IMR-90 (cell line): ENCODE measurements around the gene STYXL1. TPM values are rescaled to one million over a fixed set of nuclear protein-coding genes. Genes with fewer than 3 reads are reported as not detected.
A peak's percentile ranks its signal among the peaks of the same experiment; 100 is the strongest.

Source experiments
- ATAC-seq: fragments of 200-7000 bp; cut with Tn5 transposase; 2 replicates; pipeline ENCODE4 v1.9.1; 2020; ENCODE audit warnings: low read depth, mild to moderate bottlenecking, moderate library complexity
- BruUV-seq: library from RNA; stranded (reverse); fragments of 400-500 nt; replicated peaks from 2 replicates; lab custom pipeline; 2021; lab: Mats Ljungman, UMichigan
- CTCF ChIA-PET: fragments of 300-600 bp; formaldehyde crosslinking; extraction: SDS; loops from one replicate; lab custom pipeline; 2021; ENCODE audit warnings: antibody characterized with exemption; lab: Yijun Ruan, JAX
- POLR2A ChIA-PET: fragments of 300-600 bp; sonication (Branson Sonifier 250); formaldehyde crosslinking; loops from one replicate; lab custom pipeline; 2022; ENCODE audit warnings: antibody characterized with exemption; ENCODE audit not compliant: unreplicated experiment; lab: Charles Lee
- DNase-seq: peaks from one replicate; pipeline ENCODE4 v3.0.0; 2013
- H2AFZ ChIP-seq: replicated peaks from 2 replicates; pipeline ENCODE3; 2013; ENCODE audit warnings: low read length, mild to moderate bottlenecking; ENCODE audit not compliant: poor library complexity
- H2AK5ac ChIP-seq: 2 replicates; pipeline ENCODE4 v1.6.1; 2013; ENCODE audit warnings: low read depth, low read length, inconsistent platforms
- H2AK9ac ChIP-seq: replicated peaks from 2 replicates; pipeline ENCODE3; 2013; ENCODE audit warnings: mild to moderate bottlenecking, low read depth, low read length, moderate library complexity; ENCODE audit not compliant: poor library complexity
- H2BK120ac ChIP-seq: 2 replicates; pipeline ENCODE4 v1.6.1; 2013; ENCODE audit warnings: low read depth, low read length, inconsistent platforms
- H2BK15ac ChIP-seq: 3 replicates; pipeline ENCODE4 v1.6.1; 2013; ENCODE audit warnings: low read depth, low read length, inconsistent platforms
- H2BK20ac ChIP-seq: 2 replicates; pipeline ENCODE4 v1.6.1; 2013; ENCODE audit warnings: low read depth, mild to moderate bottlenecking, inconsistent platforms, low read length, moderate library complexity
- H2BK5ac ChIP-seq: 2 replicates; pipeline ENCODE4 v1.6.1; 2013; ENCODE audit warnings: mild to moderate bottlenecking, low read depth, low read length, inconsistent platforms; ENCODE audit not compliant: poor library complexity, severe bottlenecking
- H3K14ac ChIP-seq: replicated peaks from 2 replicates; pipeline ENCODE4 v1.6.1; 2013; ENCODE audit warnings: low read depth, low read length, inconsistent platforms
- H3K18ac ChIP-seq: 2 replicates; pipeline ENCODE4 v1.6.1; 2013; ENCODE audit warnings: low read depth, low read length, control low read depth
- H3K23ac ChIP-seq: 2 replicates; pipeline ENCODE4 v1.6.1; 2013; ENCODE audit warnings: low read depth, low read length, inconsistent platforms
- H3K27ac ChIP-seq: 2 replicates; pipeline ENCODE4 v1.5.1; 2013; ENCODE audit warnings: mild to moderate bottlenecking, control low read depth, low read length; ENCODE audit not compliant: insufficient read depth
- H3K27me3 ChIP-seq: 2 replicates; pipeline ENCODE4 v1.6.1; 2013; ENCODE audit warnings: low read length; ENCODE audit not compliant: control insufficient read depth, insufficient read depth
- H3K36me3 ChIP-seq: 2 replicates; pipeline ENCODE4 v1.6.1; 2013; ENCODE audit warnings: low read length, mixed read lengths; ENCODE audit not compliant: control insufficient read depth, insufficient read depth
- H3K4ac ChIP-seq: 2 replicates; pipeline ENCODE4 v1.6.1; 2013; ENCODE audit warnings: low read depth, low read length, inconsistent platforms
- H3K4me1 ChIP-seq: 2 replicates; pipeline ENCODE4 v1.6.1; 2013; ENCODE audit warnings: low read length, mixed read lengths; ENCODE audit not compliant: control insufficient read depth, insufficient read depth
- H3K4me2 ChIP-seq: 2 replicates; pipeline ENCODE4 v1.6.1; 2013; ENCODE audit warnings: low read depth, mild to moderate bottlenecking, control low read depth, low read length, moderate library complexity
- H3K4me3 ChIP-seq: 2 replicates; pipeline ENCODE4 v1.5.1; 2013; ENCODE audit warnings: low read depth, mild to moderate bottlenecking, control low read depth, low read length, moderate library complexity; ENCODE audit not compliant: insufficient read depth
- H3K56ac ChIP-seq: 2 replicates; pipeline ENCODE4 v1.6.1; 2013; ENCODE audit warnings: low read length, inconsistent platforms; ENCODE audit not compliant: insufficient read depth; ENCODE audit errors: extremely low read depth
- H3K79me1 ChIP-seq, 2 experiments: 2 replicates each; pipeline ENCODE4 v1.6.1; 2013; ENCODE audit warnings: low read length in 2 of 2, inconsistent platforms in 1 of 2, low read depth in 1 of 2
- H3K9ac ChIP-seq: 2 replicates; pipeline ENCODE4 v1.6.1; 2013; ENCODE audit warnings: low read depth, low read length, control low read depth
- H3K9me1 ChIP-seq: 2 replicates; pipeline ENCODE4 v1.6.1; 2013; ENCODE audit warnings: low read length, inconsistent platforms; ENCODE audit not compliant: insufficient read depth
- H3K9me3 ChIP-seq: 2 replicates; pipeline ENCODE4 v1.6.1; 2013; ENCODE audit warnings: low read length; ENCODE audit not compliant: control insufficient read depth, insufficient read depth
- H4K20me1 ChIP-seq: 2 replicates; pipeline ENCODE4 v1.6.1; 2013; ENCODE audit warnings: low read length, inconsistent platforms; ENCODE audit not compliant: insufficient read depth
- H4K5ac ChIP-seq: 2 replicates; pipeline ENCODE4 v1.6.1; 2013; ENCODE audit warnings: mild to moderate bottlenecking, low read depth, low read length, control low read depth
- H4K8ac ChIP-seq, 2 experiments: 2 replicates each; pipeline ENCODE4 v1.6.1; 2013; ENCODE audit warnings: low read depth in 2 of 2, low read length in 2 of 2, control low read depth in 1 of 2, inconsistent platforms in 1 of 2
- H4K91ac ChIP-seq: 2 replicates; pipeline ENCODE4 v1.6.1; 2013; ENCODE audit warnings: low read depth, low read length, inconsistent platforms; ENCODE audit not compliant: insufficient read depth
- BHLHE40 ChIP-seq: fragments of 150-350 bp; IDR thresholded peaks from 2 replicates; pipeline ENCODE4 v1.6.1; 2016; ENCODE audit warnings: mild to moderate bottlenecking, low read depth, low read length
- CEBPB ChIP-seq: IDR thresholded peaks from 2 replicates; pipeline ENCODE4 v1.6.1; 2012; ENCODE audit warnings: low read depth, low read length, improper control_type of control experiment
- CHD1 ChIP-seq: IDR thresholded peaks from 2 replicates; pipeline ENCODE4 v1.6.1; 2012; ENCODE audit warnings: low read depth, low read length, improper control_type of control experiment
- FOS ChIP-seq: fragments of 150-350 bp; IDR thresholded peaks from 2 replicates; pipeline ENCODE4 v1.6.1; 2016; ENCODE audit warnings: low read depth, low read length
- MAFK ChIP-seq: IDR thresholded peaks from 2 replicates; pipeline ENCODE4 v1.6.1; 2012; ENCODE audit warnings: low read depth, low read length, improper control_type of control experiment
- MAZ ChIP-seq: IDR thresholded peaks from 2 replicates; pipeline ENCODE4 v1.6.1; 2012; ENCODE audit warnings: low read depth, mild to moderate bottlenecking, low read length, improper control_type of control experiment, moderate library complexity, borderline replicate concordance
- MXI1 ChIP-seq: IDR thresholded peaks from 2 replicates; pipeline ENCODE4 v1.6.1; 2012; ENCODE audit warnings: low read depth, mild to moderate bottlenecking, low read length, moderate library complexity, borderline replicate concordance
- NFE2L2 ChIP-seq: fragments of 150-350 bp; IDR thresholded peaks from 2 replicates; pipeline ENCODE4 v1.6.1; 2016; ENCODE audit warnings: low read depth, mild to moderate bottlenecking, low read length
- POLR2A ChIP-seq: IDR thresholded peaks from 2 replicates; pipeline ENCODE4 v1.6.1; 2012; ENCODE audit warnings: mild to moderate bottlenecking, low read depth, low read length
- RAD21 ChIP-seq: IDR thresholded peaks from 2 replicates; pipeline ENCODE4 v1.6.1; 2012; ENCODE audit warnings: low read length, improper control_type of control experiment
- RCOR1 ChIP-seq: IDR thresholded peaks from 2 replicates; pipeline ENCODE4 v1.6.1; 2012; ENCODE audit warnings: mild to moderate bottlenecking, low read length, improper control_type of control experiment; ENCODE audit not compliant: insufficient replicate concordance
- RFX5 ChIP-seq: IDR thresholded peaks from 2 replicates; pipeline ENCODE4 v1.8.0; 2012; ENCODE audit warnings: low read depth, mild to moderate bottlenecking, low read length, moderate library complexity
- SMC3 ChIP-seq: fragments of 150-350 bp; IDR thresholded peaks from 2 replicates; pipeline ENCODE4 v1.6.1; 2016; ENCODE audit warnings: low read depth, mild to moderate bottlenecking, antibody characterized with exemption, low read length, moderate library complexity
- WGBS, 2 experiments: methylation state at CpG; one replicate each; pipeline versions ENCODE4 v1.1.5 to v1.1.7; 2013; ENCODE audit warnings: missing lambda C conversion rate in 2 of 2; ENCODE audit not compliant: insufficient read length in 1 of 2; ENCODE audit errors: extremely low coverage in 2 of 2; 5-methylcytosine and 5-hydroxymethylcytosine counted together
- dilution Hi-C: fragments of 300-500 bp; cut with HindIII; formaldehyde crosslinking; loops from one replicate; pipeline ENCODE4 v1.14.3; 2018; ENCODE audit warnings: low sequenced_read_pairs; ENCODE audit not compliant: unreplicated experiment
- in situ Hi-C: fragments of 300-500 bp; cut with MboI; formaldehyde crosslinking; loops from 3 replicates; pipeline ENCODE4 v1.14.3; 2019; ENCODE audit warnings: low sequenced_read_pairs, inconsistent platforms, mixed read lengths
- intact Hi-C: fragments of 100-400 bp; cut with micrococcal nuclease; formaldehyde crosslinking; loops from 2 replicates; pipeline ENCODE4 v1.10.0; 2022
- polyA plus RNA-seq, 3 experiments: library from polyadenylated mRNA; depleted of rRNA; stranded (reverse); fragments of >200 nt; gene quantifications; 2 replicates each; pipeline ENCODE4 v1.2.3, GENCODE V29; 2012; ENCODE audit warnings: low replicate concordance in 1 of 3
- total RNA-seq: library from RNA; depleted of rRNA; stranded (reverse); fragments of >200 nt; gene quantifications from 2 replicates; pipeline ENCODE4 v1.2.3, GENCODE V29; 2012
- TF ChIP-seq, protein P1 (sequence below): conservative IDR thresholded peaks from 2 replicates; pipeline ENCODE4 v1.5.1; 2012; ENCODE audit warnings: mild to moderate bottlenecking, low read depth, low read length, improper control_type of control experiment
- TF ChIP-seq, protein P2 (sequence below): fragments of 150-350 bp; IDR thresholded peaks from 2 replicates; pipeline ENCODE4 v1.6.1; 2016; ENCODE audit warnings: low read depth, mild to moderate bottlenecking, low read length, moderate library complexity, borderline replicate concordance
- TF ChIP-seq, protein P3 (sequence below): fragments of 150-350 bp; IDR thresholded peaks from 2 replicates; pipeline ENCODE4 v1.6.1; 2017; ENCODE audit warnings: mild to moderate bottlenecking, antibody characterized with exemption, low read length, low read depth

Gene STYXL1
- total and polyA plus RNA-seq, 2 of the 4 experiments (the other 2 are of a cell fraction) = 66.1 to 73.8 TPM

DNA sequence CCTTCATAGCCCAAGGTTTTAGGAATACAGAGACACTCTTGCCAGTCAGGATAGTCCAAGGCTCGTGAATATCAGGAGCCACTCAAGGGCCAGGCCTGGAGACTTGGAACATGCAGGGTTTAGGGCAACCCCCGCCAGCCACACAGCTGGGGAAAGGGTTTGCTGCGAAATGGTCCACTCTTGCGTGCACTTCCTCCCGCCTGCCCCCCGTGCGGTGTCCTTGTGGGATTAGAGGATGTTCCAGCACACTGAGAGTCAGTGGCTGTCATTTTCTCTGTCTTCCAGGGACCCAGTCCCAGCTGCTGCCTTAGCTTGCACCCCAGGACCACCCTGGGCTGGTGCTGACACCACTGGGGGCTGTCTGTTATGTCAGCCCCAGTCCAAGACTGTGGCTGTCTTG is 94.4 kb downstream of the STYXL1 start:
- no peak overlapping the region for H3K4me3 ChIP-seq
- H4K20me1 ChIP-seq = no peaks in the 10 kb centered on the region
- peaks cover 16% of the 10 kb centered on the region for H3K9me1 ChIP-seq
- peaks cover 15% of the 10 kb centered on the region for H3K4me1 ChIP-seq
- peak overlapping the region; percentile 57; the same call in 1 of the 2 replicates for H2AK5ac ChIP-seq
- H2BK15ac ChIP-seq = no peak overlapping the region
- dilution Hi-C loops = no loop called here
- TF ChIP-seq RAD21 = no peak
- TF ChIP-seq, protein P1, sequence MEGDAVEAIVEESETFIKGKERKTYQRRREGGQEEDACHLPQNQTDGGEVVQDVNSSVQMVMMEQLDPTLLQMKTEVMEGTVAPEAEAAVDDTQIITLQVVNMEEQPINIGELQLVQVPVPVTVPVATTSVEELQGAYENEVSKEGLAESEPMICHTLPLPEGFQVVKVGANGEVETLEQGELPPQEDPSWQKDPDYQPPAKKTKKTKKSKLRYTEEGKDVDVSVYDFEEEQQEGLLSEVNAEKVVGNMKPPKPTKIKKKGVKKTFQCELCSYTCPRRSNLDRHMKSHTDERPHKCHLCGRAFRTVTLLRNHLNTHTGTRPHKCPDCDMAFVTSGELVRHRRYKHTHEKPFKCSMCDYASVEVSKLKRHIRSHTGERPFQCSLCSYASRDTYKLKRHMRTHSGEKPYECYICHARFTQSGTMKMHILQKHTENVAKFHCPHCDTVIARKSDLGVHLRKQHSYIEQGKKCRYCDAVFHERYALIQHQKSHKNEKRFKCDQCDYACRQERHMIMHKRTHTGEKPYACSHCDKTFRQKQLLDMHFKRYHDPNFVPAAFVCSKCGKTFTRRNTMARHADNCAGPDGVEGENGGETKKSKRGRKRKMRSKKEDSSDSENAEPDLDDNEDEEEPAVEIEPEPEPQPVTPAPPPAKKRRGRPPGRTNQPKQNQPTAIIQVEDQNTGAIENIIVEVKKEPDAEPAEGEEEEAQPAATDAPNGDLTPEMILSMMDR = no peak
- TF ChIP-seq RFX5 = no peak
- no peak for TF ChIP-seq CHD1
- TF ChIP-seq, protein P2, sequence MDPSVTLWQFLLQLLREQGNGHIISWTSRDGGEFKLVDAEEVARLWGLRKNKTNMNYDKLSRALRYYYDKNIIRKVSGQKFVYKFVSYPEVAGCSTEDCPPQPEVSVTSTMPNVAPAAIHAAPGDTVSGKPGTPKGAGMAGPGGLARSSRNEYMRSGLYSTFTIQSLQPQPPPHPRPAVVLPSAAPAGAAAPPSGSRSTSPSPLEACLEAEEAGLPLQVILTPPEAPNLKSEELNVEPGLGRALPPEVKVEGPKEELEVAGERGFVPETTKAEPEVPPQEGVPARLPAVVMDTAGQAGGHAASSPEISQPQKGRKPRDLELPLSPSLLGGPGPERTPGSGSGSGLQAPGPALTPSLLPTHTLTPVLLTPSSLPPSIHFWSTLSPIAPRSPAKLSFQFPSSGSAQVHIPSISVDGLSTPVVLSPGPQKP = no peak
- TF ChIP-seq RCOR1 = no peak
- no peak for TF ChIP-seq MXI1
- no peak for TF ChIP-seq BHLHE40
- no peak for TF ChIP-seq FOS
- TF ChIP-seq NFE2L2 = no peak
- no peak for TF ChIP-seq CEBPB
- TF ChIP-seq POLR2A = no peak
- no peak for TF ChIP-seq MAZ
- TF ChIP-seq, protein P3, sequence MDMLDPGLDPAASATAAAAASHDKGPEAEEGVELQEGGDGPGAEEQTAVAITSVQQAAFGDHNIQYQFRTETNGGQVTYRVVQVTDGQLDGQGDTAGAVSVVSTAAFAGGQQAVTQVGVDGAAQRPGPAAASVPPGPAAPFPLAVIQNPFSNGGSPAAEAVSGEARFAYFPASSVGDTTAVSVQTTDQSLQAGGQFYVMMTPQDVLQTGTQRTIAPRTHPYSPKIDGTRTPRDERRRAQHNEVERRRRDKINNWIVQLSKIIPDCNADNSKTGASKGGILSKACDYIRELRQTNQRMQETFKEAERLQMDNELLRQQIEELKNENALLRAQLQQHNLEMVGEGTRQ = no peak
- TF ChIP-seq SMC3 = no peak
- no peak for TF ChIP-seq MAFK
- WGBS, 2 experiments = no CpG with 5 or more reads among the region's 7 CpGs
- no peak overlapping the region for H2BK20ac ChIP-seq
- in situ Hi-C loops = no loop called here
- no peak overlapping the region for H3K4me2 ChIP-seq
- H2BK5ac ChIP-seq = no peak overlapping the region
- no peak overlapping the region for H3K27ac ChIP-seq
- H3K23ac ChIP-seq = no peak overlapping the region
- H4K91ac ChIP-seq = no peak overlapping the region
- H3K4ac ChIP-seq = no peak overlapping the region
- ChIA-PET CTCF (no interaction called here), POLR2A (no interaction called here)
- no peak overlapping the region for H2AK9ac ChIP-seq
- no peaks in the 10 kb centered on the region for H3K27me3 ChIP-seq
- intact Hi-C loops = no loop called here
- DNase-seq (no peak), ATAC-seq (no peak)
- no peak overlapping the region for H4K8ac ChIP-seq
- H2AFZ ChIP-seq = no peak overlapping the region
- no peak overlapping the region for H3K9ac ChIP-seq
- H4K5ac ChIP-seq = no peak overlapping the region
- H3K36me3 ChIP-seq = peaks cover 30% of the 10 kb centered on the region
- H2BK120ac ChIP-seq = no peak overlapping the region
- H3K14ac ChIP-seq = no peak overlapping the region
- BruUV-seq = no TSS peak
- H3K9me3 ChIP-seq = no peaks in the 10 kb centered on the region
- peaks cover 0 to 49% of the 10 kb centered on the region in 2 experiments; a peak in 3 of 4 replicates for H3K79me1 ChIP-seq
- no peak overlapping the region; the same call in 1 of the 2 replicates for H3K56ac ChIP-seq
- H3K18ac ChIP-seq = no peak overlapping the region
